Uterus (tissue), 2 donors: ENCODE results near the gene NEURL1B.

Experiments used
- CTCF ChIP-seq, 4 experiments: fragments of 200-600 bp in 2 of 4; fragments of 450-650 bp in 2 of 4; sonication (generic) in 2 of 4; IDR thresholded peaks; one replicate each; pipeline ENCODE4 v1.5.1; 2016 to 2019; ENCODE audit warnings: antibody characterized with exemption in 4 of 4, mild to moderate bottlenecking in 2 of 4, moderate library complexity in 1 of 4
- POLR2A ChIP-seq, 2 donors: fragments of 450-650 bp; IDR thresholded peaks; one replicate each; pipeline ENCODE4 v1.6.1; 2016; ENCODE audit warnings: antibody characterized with exemption in 2 of 2, mild to moderate bottlenecking in 1 of 2, moderate library complexity in 1 of 2

DNA sequence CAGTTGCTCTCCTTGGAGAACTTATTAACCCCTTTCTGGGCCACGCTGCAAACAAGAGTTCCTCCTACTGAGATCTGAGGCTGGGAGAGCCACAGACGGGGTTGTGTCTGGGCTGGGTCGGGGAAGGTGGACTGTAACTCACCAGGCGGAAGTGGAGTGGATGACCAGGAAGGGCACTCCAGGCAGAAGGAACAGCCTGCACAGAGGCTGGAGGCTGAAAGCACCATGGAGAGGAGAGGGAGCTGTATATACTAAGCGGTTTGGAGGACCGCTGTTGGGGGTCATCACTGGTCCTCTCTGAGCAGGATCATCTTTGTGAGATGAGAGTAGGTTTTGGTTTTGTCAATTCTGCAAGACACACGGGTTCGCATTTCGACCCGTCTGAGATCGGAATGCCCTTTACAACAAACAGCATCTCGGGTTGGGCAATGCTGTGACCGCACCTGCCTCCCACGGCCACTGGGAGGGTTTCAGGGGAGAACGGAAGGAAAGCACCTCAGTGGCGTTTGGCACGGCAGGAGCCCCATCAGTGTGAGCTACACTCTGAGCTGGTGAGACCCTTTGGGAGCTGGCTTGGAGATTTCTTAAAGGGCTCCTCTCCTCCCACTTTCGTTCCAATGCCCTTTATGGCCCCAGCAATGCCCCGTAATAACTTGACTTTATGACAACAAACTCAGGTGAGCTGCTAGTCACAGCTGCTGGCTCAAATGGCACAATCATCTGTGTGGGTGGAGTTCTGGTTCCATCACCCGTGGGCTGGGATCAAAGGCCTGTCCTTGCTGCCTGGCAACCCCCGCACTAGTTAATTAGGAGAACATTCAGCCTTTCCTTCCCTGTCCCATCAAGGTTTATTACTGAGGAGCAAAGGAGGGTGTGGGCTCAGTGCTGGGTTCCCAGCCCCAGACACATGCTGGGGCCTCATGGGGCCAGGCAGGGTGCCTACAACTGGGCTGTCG lies 18.7 kb upstream of the NEURL1B start:
- no peak for TF ChIP-seq CTCF (IDR thresholded peaks at IDR 0.05)
- no peak for TF ChIP-seq POLR2A (IDR thresholded peaks at IDR 0.05)
